Ascending aorta (tissue), 2 donors: ENCODE data around the gene EYA4. TPM values are rescaled to one million over a fixed set of nuclear protein-coding genes. Genes with fewer than 3 reads are reported as not detected.

ENCODE experiments used
- DNase-seq, 2 donors: peaks; one replicate each; pipeline ENCODE4 v3.0.0-alpha.2; 2019; ENCODE audit warnings: low spot score in 2 of 2
- H3K27ac ChIP-seq, 2 donors: fragments of 200-600 bp; sonication (generic); one replicate each; pipeline ENCODE4 v1.5.1; 2016 to 2017; ENCODE audit warnings: mild to moderate bottlenecking in 1 of 2
- H3K27me3 ChIP-seq: fragments of 200-600 bp; sonication (generic); one replicate; pipeline ENCODE4 v1.5.1; 2017
- H3K36me3 ChIP-seq, 2 donors: fragments of 200-600 bp; sonication (generic); one replicate each; pipeline ENCODE4 v1.5.1; 2016
- H3K4me1 ChIP-seq, 2 donors: fragments of 200-600 bp; sonication (generic); one replicate each; pipeline ENCODE4 v1.5.1; 2016 to 2017; ENCODE audit warnings: mild to moderate bottlenecking in 1 of 2
- H3K4me3 ChIP-seq, 2 donors: fragments of 200-600 bp; sonication (generic); one replicate each; pipeline ENCODE4 v1.5.1; 2016 to 2017; ENCODE audit warnings: mild to moderate bottlenecking in 1 of 2
- H3K9me3 ChIP-seq, 2 donors: fragments of 200-600 bp; sonication (generic); one replicate each; pipeline ENCODE4 v1.5.1; 2016
- intact Hi-C: fragments of 100-400 bp; cut with DNase I; formaldehyde crosslinking; loops from one replicate; pipeline ENCODE4 v1.15.1; 2023
- total RNA-seq: library from RNA; depleted of rRNA; stranded (reverse); fragments of >200 nt; gene quantifications from one replicate; pipeline ENCODE4 v1.1.0, GENCODE V29; 2016
- TF ChIP-seq, protein P1 (sequence below), 3 experiments: fragments of 200-600 bp in 2 of 3; fragments of 450-650 bp in 1 of 3; sonication (generic) in 2 of 3; IDR thresholded peaks; one replicate each; pipeline ENCODE4 v1.5.1; 2016 to 2019; ENCODE audit warnings: antibody characterized with exemption in 3 of 3, mild to moderate bottlenecking in 1 of 3, moderate library complexity in 1 of 3

The EYA4 gene
- total RNA-seq, 1 donor from 2014 or later, result 6.2 TPM

DNA sequence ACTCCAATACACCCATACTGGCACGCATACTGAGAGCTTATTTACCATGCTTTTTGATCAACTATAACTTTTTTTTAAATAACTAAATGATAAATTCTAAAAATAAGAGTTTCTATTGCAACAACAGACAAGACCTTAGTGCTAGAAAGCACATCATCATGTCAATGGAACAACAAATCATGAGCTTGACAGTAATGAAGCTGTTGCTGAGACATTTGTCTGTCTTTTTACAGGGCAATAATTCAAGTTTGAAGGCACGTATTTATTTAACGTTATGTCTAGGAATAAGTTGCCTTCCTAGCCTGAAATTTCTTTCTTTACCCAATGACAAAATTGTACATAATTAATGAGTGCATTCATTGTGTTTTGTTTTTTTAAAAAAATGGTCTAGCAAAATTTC, 299.2 kb downstream of the EYA4 start:
- Histone ChIP-seq H3K4me1 (no peaks in the 10 kb centered on the region), H3K4me3 (no peak overlapping the region), H3K27me3 (no peaks in the 10 kb centered on the region), H3K9me3 (no peaks in the 10 kb centered on the region), H3K36me3 (no peaks in the 10 kb centered on the region), H3K27ac (no peak overlapping the region)
- TF ChIP-seq, protein P1, sequence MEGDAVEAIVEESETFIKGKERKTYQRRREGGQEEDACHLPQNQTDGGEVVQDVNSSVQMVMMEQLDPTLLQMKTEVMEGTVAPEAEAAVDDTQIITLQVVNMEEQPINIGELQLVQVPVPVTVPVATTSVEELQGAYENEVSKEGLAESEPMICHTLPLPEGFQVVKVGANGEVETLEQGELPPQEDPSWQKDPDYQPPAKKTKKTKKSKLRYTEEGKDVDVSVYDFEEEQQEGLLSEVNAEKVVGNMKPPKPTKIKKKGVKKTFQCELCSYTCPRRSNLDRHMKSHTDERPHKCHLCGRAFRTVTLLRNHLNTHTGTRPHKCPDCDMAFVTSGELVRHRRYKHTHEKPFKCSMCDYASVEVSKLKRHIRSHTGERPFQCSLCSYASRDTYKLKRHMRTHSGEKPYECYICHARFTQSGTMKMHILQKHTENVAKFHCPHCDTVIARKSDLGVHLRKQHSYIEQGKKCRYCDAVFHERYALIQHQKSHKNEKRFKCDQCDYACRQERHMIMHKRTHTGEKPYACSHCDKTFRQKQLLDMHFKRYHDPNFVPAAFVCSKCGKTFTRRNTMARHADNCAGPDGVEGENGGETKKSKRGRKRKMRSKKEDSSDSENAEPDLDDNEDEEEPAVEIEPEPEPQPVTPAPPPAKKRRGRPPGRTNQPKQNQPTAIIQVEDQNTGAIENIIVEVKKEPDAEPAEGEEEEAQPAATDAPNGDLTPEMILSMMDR (IDR thresholded peaks at IDR 0.05), result no peak
- intact Hi-C loops, result no loop called here
- DNase-seq, result no peak

DNA sequence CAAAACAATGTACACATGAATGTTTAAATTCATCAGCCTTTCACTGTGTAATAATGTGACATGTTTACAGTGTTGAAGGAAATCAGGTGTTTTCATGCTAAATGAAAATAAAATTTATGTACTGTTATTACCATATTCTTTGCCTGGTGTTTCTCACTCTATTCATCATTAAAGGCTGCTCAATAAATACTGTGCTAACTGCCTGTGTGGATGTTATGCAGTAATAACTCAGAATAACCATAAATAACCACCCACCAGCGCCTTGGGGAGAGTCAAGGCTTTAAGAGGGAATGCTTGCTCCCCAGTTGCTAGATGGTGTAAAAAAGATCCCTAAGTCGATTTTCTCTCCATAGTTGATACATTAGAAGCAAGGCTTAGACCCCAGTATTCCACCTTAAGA, 299.9 kb downstream of the EYA4 start:
- H3K27me3 ChIP-seq, result no peaks in the 10 kb centered on the region
- no peak for DNase-seq
- no peak overlapping the region for H3K4me3 ChIP-seq
- intact Hi-C loops, result no loop called here
- no peak overlapping the region for H3K27ac ChIP-seq
- no peaks in the 10 kb centered on the region for H3K4me1 ChIP-seq
- H3K9me3 ChIP-seq, result no peaks in the 10 kb centered on the region
- no peaks in the 10 kb centered on the region for H3K36me3 ChIP-seq
- TF ChIP-seq, protein P1 (IDR thresholded peaks at IDR 0.05), result no peak

DNA sequence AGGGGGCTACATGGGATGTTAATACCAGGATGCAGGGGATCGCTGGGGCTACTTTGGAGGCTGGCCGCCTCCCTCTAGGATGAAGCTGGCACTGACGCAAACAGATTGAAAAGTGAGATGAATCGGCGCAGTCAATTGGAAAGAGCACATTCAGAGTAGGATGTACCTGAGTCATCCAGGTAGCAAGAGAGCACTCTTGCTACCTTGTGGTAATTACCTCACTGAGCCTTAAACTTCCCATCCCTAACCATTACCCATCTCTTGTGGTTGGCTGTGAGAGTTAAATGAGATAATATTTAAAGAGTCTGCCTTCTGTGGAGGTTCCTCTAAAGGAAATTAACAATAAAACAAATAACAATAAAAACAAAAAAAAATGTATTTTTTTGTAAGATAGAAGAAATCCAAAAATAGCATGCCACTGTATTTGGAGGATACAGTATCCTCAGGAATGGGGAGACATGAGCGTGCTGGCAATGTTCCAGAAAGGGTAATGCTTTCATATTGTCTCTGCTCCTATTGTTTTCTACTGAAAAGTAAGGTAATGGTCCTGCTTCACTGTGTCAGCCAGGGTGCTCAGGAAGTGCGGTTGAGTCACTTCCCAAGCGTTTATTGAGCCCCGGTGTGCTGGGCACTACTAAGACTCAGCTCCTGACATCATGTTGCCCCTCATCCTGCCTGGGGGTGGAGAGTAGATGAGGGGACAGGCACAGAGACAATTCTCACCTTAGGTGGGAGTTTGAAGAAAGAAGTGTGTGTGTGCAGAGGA, 301.1 kb downstream of the EYA4 start:
- no peak for DNase-seq
- intact Hi-C loops, result no loop called here
- Histone ChIP-seq H3K9me3 (no peaks in the 10 kb centered on the region), H3K4me1 (no peaks in the 10 kb centered on the region), H3K36me3 (no peaks in the 10 kb centered on the region), H3K4me3 (no peak overlapping the region), H3K27me3 (no peaks in the 10 kb centered on the region), H3K27ac (no peak overlapping the region)
- TF ChIP-seq, protein P1 (IDR thresholded peaks at IDR 0.05), result no peak

DNA sequence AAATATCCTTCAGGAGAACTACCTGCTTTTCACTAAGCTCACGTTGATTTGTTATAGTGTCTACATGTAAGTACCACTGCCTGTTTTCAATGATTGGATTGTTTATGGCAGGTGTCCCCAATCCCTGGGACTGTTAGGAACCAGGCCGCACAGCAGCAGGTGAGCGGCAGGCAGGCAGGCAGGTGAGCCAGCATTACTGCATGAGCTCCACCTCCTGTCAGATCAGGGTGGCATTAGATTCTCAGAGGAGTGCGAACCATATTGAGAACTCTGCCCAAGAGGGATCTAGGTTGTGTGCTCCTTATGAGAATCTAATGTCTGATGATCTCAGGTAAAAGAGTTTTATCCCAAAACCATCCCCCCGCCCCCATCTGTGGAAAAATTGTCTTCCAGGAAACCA, 303.3 kb downstream of the EYA4 start:
- Histone ChIP-seq H3K36me3 (no peaks in the 10 kb centered on the region), H3K9me3 (no peaks in the 10 kb centered on the region), H3K27ac (no peak overlapping the region), H3K27me3 (no peaks in the 10 kb centered on the region), H3K4me3 (no peak overlapping the region), H3K4me1 (peaks cover 0 to 4% of the 10 kb centered on the region in 2 donors)
- no peak for DNase-seq
- TF ChIP-seq, protein P1 (IDR thresholded peaks at IDR 0.05), result no peak
- intact Hi-C loops, result no loop called here

DNA sequence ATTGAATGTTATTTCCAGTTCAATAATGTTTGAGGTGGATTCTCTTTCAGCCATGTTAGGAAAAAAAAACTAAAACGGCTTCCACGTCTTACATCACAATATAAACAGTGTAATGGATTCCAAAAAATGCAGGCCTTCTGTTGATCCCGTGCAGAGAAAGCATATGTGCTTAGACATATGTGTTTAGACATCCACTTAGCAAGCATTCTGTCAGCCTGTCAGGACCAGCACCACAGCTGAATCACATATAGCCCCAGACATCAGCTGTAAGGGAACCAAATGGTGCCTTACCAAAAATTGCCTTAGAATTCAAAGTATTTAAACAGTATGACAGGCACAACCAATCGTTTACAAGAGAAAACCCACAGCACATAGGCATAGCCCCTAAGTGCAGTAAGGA, 304.9 kb downstream of the EYA4 start:
- Histone ChIP-seq H3K27me3 (no peaks in the 10 kb centered on the region), H3K36me3 (no peaks in the 10 kb centered on the region), H3K4me1 (peaks cover 0 to 4% of the 10 kb centered on the region in 2 donors), H3K9me3 (no peaks in the 10 kb centered on the region), H3K4me3 (no peak overlapping the region), H3K27ac (no peak overlapping the region)
- TF ChIP-seq, protein P1 (IDR thresholded peaks at IDR 0.05), result no peak
- DNase-seq, result no peak
- intact Hi-C loops, result no loop called here
